H1 (cell line): Measurements from ENCODE around the gene ZNF669. TPM values are rescaled to one million over a fixed set of nuclear protein-coding genes. Genes with fewer than 3 reads are reported as not detected.

Source experiments
- CTCF ChIA-PET: fragments of 300-600 bp; sonication (Branson Sonifier 250); formaldehyde crosslinking; loops from one replicate; lab custom pipeline; 2021; ENCODE audit not compliant: partially characterized antibody; lab: Charles Lee
- POLR2A ChIA-PET: fragments of 300-600 bp; sonication (Branson Sonifier 250); formaldehyde crosslinking; loops from one replicate; lab custom pipeline; 2021; ENCODE audit warnings: inconsistent platforms; ENCODE audit not compliant: partially characterized antibody; lab: Charles Lee
- DNase-seq, 2 experiments: peaks; one replicate each; pipeline versions ENCODE4 v3.0.0 to v3.0.0-alpha.2; 2010 to 2022; ENCODE audit warnings: low spot score in 2 of 2, low read depth in 1 of 2, mixed read lengths in 1 of 2
- FAIRE-seq: peaks from 2 replicates; lab custom pipeline; 2011; peaks lifted over from hg19 to GRCh38; lab: Jason Lieb, UNC
- H2AFZ ChIP-seq: 2 replicates; pipeline ENCODE4 v1.8.1; 2012; ENCODE audit warnings: low read length, inconsistent platforms
- H2AK5ac ChIP-seq: 2 replicates; pipeline ENCODE4 v1.6.1; 2013; ENCODE audit warnings: low read depth, low read length
- H2BK120ac ChIP-seq: replicated peaks from 2 replicates; pipeline ENCODE3; 2013; ENCODE audit warnings: low read depth, low read length, inconsistent platforms
- H2BK12ac ChIP-seq: 2 replicates; pipeline ENCODE4 v1.6.1; 2013; ENCODE audit warnings: low read depth, low read length
- H2BK15ac ChIP-seq: 2 replicates; pipeline ENCODE4 v1.6.1; 2013; ENCODE audit warnings: low read length
- H2BK20ac ChIP-seq: 2 replicates; pipeline ENCODE4 v1.6.1; 2013; ENCODE audit warnings: low read length
- H2BK5ac ChIP-seq: 2 replicates; pipeline ENCODE4 v1.6.1; 2013; ENCODE audit warnings: low read depth, low read length
- H3K14ac ChIP-seq: 2 replicates; pipeline ENCODE4 v1.6.1; 2013; ENCODE audit warnings: inconsistent platforms; ENCODE audit not compliant: insufficient read length
- H3K18ac ChIP-seq: 2 replicates; pipeline ENCODE4 v1.6.1; 2013; ENCODE audit warnings: low read length; ENCODE audit errors: extremely low read depth
- H3K23ac ChIP-seq: 2 replicates; pipeline ENCODE4 v1.6.1; 2013; ENCODE audit warnings: inconsistent platforms; ENCODE audit not compliant: insufficient read length
- H3K23me2 ChIP-seq: 2 replicates; pipeline ENCODE4 v1.6.1; 2013; ENCODE audit warnings: low read depth, low read length
- H3K27ac ChIP-seq: 2 replicates; pipeline ENCODE4 v1.6.1; 2011; ENCODE audit warnings: low read depth, low read length, inconsistent platforms
- H3K27me3 ChIP-seq, 4 experiments: replicated peaks in 1 of 4; 1 replicate in 1 of 4; 2 replicates in 3 of 4; pipeline versions ENCODE4 v1.6.1 to v1.8.1; 2011 to 2013; ENCODE audit warnings: low read length in 3 of 4, mild to moderate bottlenecking in 3 of 4, inconsistent platforms in 2 of 4, mixed read lengths in 2 of 4, moderate library complexity in 1 of 4; ENCODE audit not compliant: control insufficient read depth in 3 of 4, insufficient read depth in 3 of 4; ENCODE audit errors: extremely low read depth in 1 of 4
- H3K36me3 ChIP-seq, 4 experiments: 2 replicates each; pipeline versions ENCODE4 v1.6.1 to v1.8.1; 2011 to 2013; ENCODE audit warnings: mild to moderate bottlenecking in 4 of 4, low read length in 3 of 4, moderate library complexity in 2 of 4, control low read depth in 1 of 4, inconsistent platforms in 1 of 4; ENCODE audit not compliant: insufficient read depth in 4 of 4, control insufficient read depth in 2 of 4
- H3K4ac ChIP-seq: replicated peaks from 2 replicates; pipeline ENCODE3; 2013; ENCODE audit warnings: low read length, low read depth, mixed read lengths, inconsistent platforms; ENCODE audit not compliant: insufficient read length
- H3K4me1 ChIP-seq, 4 experiments: replicated peaks in 1 of 4; 1 replicate in 1 of 4; 2 replicates in 3 of 4; pipeline versions ENCODE4 v1.6.1 to v1.8.1; 2011 to 2013; ENCODE audit warnings: low read length in 3 of 4, inconsistent platforms in 2 of 4, mixed read lengths in 1 of 4; ENCODE audit not compliant: insufficient read depth in 4 of 4, control insufficient read depth in 3 of 4
- H3K4me2 ChIP-seq, 2 experiments: 2 replicates each; pipeline versions ENCODE4 v1.6.1 to v1.8.1; 2011 to 2013; ENCODE audit warnings: low read depth in 2 of 2, low read length in 2 of 2, control low read depth in 1 of 2, inconsistent platforms in 1 of 2, mild to moderate bottlenecking in 1 of 2; ENCODE audit not compliant: insufficient read depth in 1 of 2
- H3K4me3 ChIP-seq, 4 experiments: fragments of 200-600, 300-600 bp in 1 of 4; sonication (generic), shearing (Covaris generic), sonication (Bioruptor Twin) in 1 of 4; 2 replicates each; pipeline versions ENCODE4 v1.5.1 to v1.8.1; 2011 to 2016; ENCODE audit warnings: low read length in 4 of 4, low read depth in 3 of 4, control low read depth in 2 of 4, inconsistent platforms in 2 of 4, mild to moderate bottlenecking in 2 of 4, mixed read lengths in 1 of 4, moderate library complexity in 1 of 4; ENCODE audit not compliant: insufficient read depth in 2 of 4; ENCODE audit errors: extremely low read depth in 1 of 4
- H3K56ac ChIP-seq: replicated peaks from 2 replicates; pipeline ENCODE3; 2013; ENCODE audit warnings: low read depth, mild to moderate bottlenecking, mixed read lengths, low read length, inconsistent platforms; ENCODE audit not compliant: insufficient read length
- H3K79me1 ChIP-seq: 2 replicates; pipeline ENCODE4 v1.6.1; 2013; ENCODE audit warnings: low read depth, low read length, control low read depth
- H3K79me2 ChIP-seq, 2 experiments: 2 replicates each; pipeline versions ENCODE4 v1.6.1 to v1.8.1; 2012 to 2013; ENCODE audit warnings: low read length in 2 of 2, mild to moderate bottlenecking in 2 of 2, inconsistent platforms in 1 of 2; ENCODE audit not compliant: insufficient read depth in 2 of 2, control insufficient read depth in 1 of 2
- H3K9ac ChIP-seq, 4 experiments: replicated peaks in 1 of 4; 1 replicate in 1 of 4; 2 replicates in 3 of 4; pipeline versions ENCODE4 v1.6.1 to v1.8.1; 2011 to 2013; ENCODE audit warnings: low read depth in 3 of 4, low read length in 3 of 4, control low read depth in 2 of 4, mild to moderate bottlenecking in 2 of 4, moderate library complexity in 2 of 4, inconsistent platforms in 1 of 4; ENCODE audit errors: extremely low read depth in 1 of 4
- H3K9me3 ChIP-seq, 2 experiments: 2 replicates each; pipeline versions ENCODE4 v1.6.1 to v1.8.1; 2012 to 2013; ENCODE audit warnings: mild to moderate bottlenecking in 2 of 2, moderate library complexity in 2 of 2, control low read depth in 1 of 2, inconsistent platforms in 1 of 2, low read depth in 1 of 2, low read length in 1 of 2, mixed read lengths in 1 of 2; ENCODE audit not compliant: insufficient read depth in 2 of 2
- H4K20me1 ChIP-seq, 2 experiments: replicated peaks in 1 of 2; 2 replicates each; pipeline versions ENCODE3 to v1.8.1; 2011 to 2013; ENCODE audit warnings: inconsistent platforms in 2 of 2, low read length in 2 of 2, mild to moderate bottlenecking in 1 of 2; ENCODE audit not compliant: insufficient read depth in 2 of 2, control insufficient read depth in 1 of 2
- H4K5ac ChIP-seq: 2 replicates; pipeline ENCODE4 v1.6.1; 2013; ENCODE audit warnings: low read length, low read depth, mixed read lengths, inconsistent platforms; ENCODE audit not compliant: insufficient read length
- H4K8ac ChIP-seq: 2 replicates; pipeline ENCODE4 v1.8.0; 2013; ENCODE audit warnings: mild to moderate bottlenecking, moderate library complexity, low read length, inconsistent platforms; ENCODE audit not compliant: insufficient read depth; ENCODE audit errors: extremely low read depth
- H4K91ac ChIP-seq: replicated peaks from 2 replicates; pipeline ENCODE3; 2013; ENCODE audit warnings: low read length, mixed read lengths, inconsistent platforms; ENCODE audit not compliant: insufficient read length
- E2F6 ChIP-seq: IDR thresholded peaks from 2 replicates; pipeline ENCODE4 v1.6.1; 2012; ENCODE audit warnings: inconsistent platforms
- EGR1 ChIP-seq: IDR thresholded peaks from 2 replicates; pipeline ENCODE4 v1.6.1; 2011; ENCODE audit warnings: low read depth, low read length, borderline replicate concordance
- KDM5A ChIP-seq: fragments of 200-600 bp; IDR thresholded peaks from 2 replicates; pipeline ENCODE4 v1.7.1; 2012; ENCODE audit warnings: mild to moderate bottlenecking, low read length, inconsistent platforms, mixed read lengths
- RBBP5 ChIP-seq: IDR thresholded peaks from 2 replicates; pipeline ENCODE4 v1.7.1; 2012; ENCODE audit warnings: low read depth, mild to moderate bottlenecking, inconsistent platforms, low read length, moderate library complexity, borderline replicate concordance
- WGBS, 2 experiments: shearing (Covaris generic) in 1 of 2; methylation state at CpG; one replicate each; pipeline versions ENCODE4 v1.1.6 to v1.1.7; 2013 to 2015; ENCODE audit warnings: low lambda C conversion rate in 2 of 2, mixed read lengths in 2 of 2, inconsistent platforms in 1 of 2, low coverage in 1 of 2, missing lambda C conversion rate in 1 of 2; ENCODE audit not compliant: insufficient replicate concordance in 2 of 2, insufficient coverage in 1 of 2, insufficient read length in 1 of 2; ENCODE audit errors: extremely low coverage in 1 of 2, missing lambda C conversion rate in 1 of 2; 5-methylcytosine and 5-hydroxymethylcytosine counted together
- polyA plus RNA-seq, 7 experiments: library from polyadenylated mRNA; depleted of rRNA in 3 of 7; stranded (reverse) in 5 of 7; unstranded in 2 of 7; fragments of >200 nt in 5 of 7; fragments of 200-250 nt in 2 of 7; gene quantifications; 1 replicate in 5 of 7; 2 replicates in 1 of 7; 4 replicates in 1 of 7; pipeline versions ENCODE4 v1.2.1 to v1.2.3, GENCODE V29; 2011 to 2013; ENCODE audit warnings: missing spikeins in 2 of 7, mixed read lengths in 2 of 7
- total RNA-seq: library from RNA; stranded (reverse); fragmentation: NEBNext Ultra II Directional; extraction: Animal tissue kit (Norgen Biotek cat#: 25700); gene quantifications from 2 replicates; pipeline ENCODE4 v1.2.1, GENCODE V29; 2021

The ZNF669 gene
- total and polyA plus RNA-seq, 2 of the 8 experiments (the other 6 are each of a cell fraction or from before 2014, with no cell fraction given): 4.8 to 20.3 TPM

GRCh38 chr1:247079141-247079874 is 24.8 kb downstream of the ZNF669 start:
- H3K79me2 ChIP-seq: peaks cover 14 to 38% of the 10 kb centered on the region in 2 experiments
- H3K79me1 ChIP-seq: peaks cover 6% of the 10 kb centered on the region
- H4K5ac ChIP-seq: no peak overlapping the region
- H2AK5ac ChIP-seq: no peak overlapping the region
- FAIRE-seq (no peak), DNase-seq (no peak)
- peaks cover 0 to 5% (median 4%) of the 10 kb centered on the region in 4 experiments; a peak in 4 of 7 replicates for H3K4me1 ChIP-seq
- no peak overlapping the region for H2BK15ac ChIP-seq
- no peak overlapping the region for H3K56ac ChIP-seq
- peak overlapping the region in 1 of 4 experiments; percentile 13; a peak in 3 of 7 replicates for H3K9ac ChIP-seq
- no peak overlapping the region for H2BK5ac ChIP-seq
- no peak overlapping the region for H3K18ac ChIP-seq
- no peak overlapping the region for H3K14ac ChIP-seq
- peaks cover 6% of the 10 kb centered on the region for H3K23me2 ChIP-seq
- no peak overlapping the region for H2BK12ac ChIP-seq
- H3K27ac ChIP-seq: no peak overlapping the region
- peaks cover 8 to 15% of the 10 kb centered on the region in 2 experiments for H3K9me3 ChIP-seq
- WGBS, 2 experiments: 42% methylated on average over 23 of the region's 23 CpGs; no CpG with 5 or more reads in 1 of the 2 experiments
- peak overlapping the region; percentile 22 to 97 (median 86); a peak in 5 of 8 replicates for H3K4me3 ChIP-seq
- H2BK120ac ChIP-seq: no peak overlapping the region
- POLR2A ChIA-PET: interaction anchor here (0.7 to 2.6 kb wide), 14 partner anchors 8 to 355 kb away, joined by 3 to 11 read pairs (median 6); partner anchors contain the start of genes SCCPDH, ZNF669 and ZNF695
- H3K36me3 ChIP-seq: peaks cover 0 to 22% (median 8%) of the 10 kb centered on the region in 4 experiments; a peak in 4 of 8 replicates
- H4K91ac ChIP-seq: no peak overlapping the region
- no peak overlapping the region for H2BK20ac ChIP-seq
- H3K4me2 ChIP-seq: peak overlapping the region; percentile 70 to 95
- CTCF ChIA-PET: interaction anchor here (0.6 to 2.9 kb wide), 10 partner anchors 8 to 1804 kb away, joined by 3 to 8 read pairs (median 4); no protein-coding TSS in a partner anchor
- H3K23ac ChIP-seq: no peak overlapping the region
- H3K27me3 ChIP-seq: no peaks in the 10 kb centered on the region
- H2AFZ ChIP-seq: peak overlapping the region; percentile 80
- no peak overlapping the region for H4K8ac ChIP-seq
- no peaks in the 10 kb centered on the region for H4K20me1 ChIP-seq
- TF ChIP-seq KDM5A: no peak
- no peak for TF ChIP-seq EGR1
- TF ChIP-seq E2F6: no peak
- TF ChIP-seq RBBP5: no peak
- TF ChIP-seq, all 59 proteins: peak for 0
- H3K4ac ChIP-seq: no peak overlapping the region
